CD4-positive, alpha-beta T cell (primary cell): ENCODE measurements around the gene ATP2B1. TPM values are rescaled to one million over a fixed set of nuclear protein-coding genes. Genes with fewer than 3 reads are reported as not detected.
"Not testable (repeated sequence)": the region's sequence is repeated elsewhere in the genome, so short reads cannot be mapped to it uniquely, and the experiment has no call there.

Experiments used
- ATAC-seq: fragments of 200-7000 bp; cut with Tn5 transposase; one replicate; pipeline ENCODE4 v1.10.0; 2022; ENCODE audit warnings: mild to moderate bottlenecking; ENCODE audit not compliant: poor library complexity
- CTCF ChIA-PET: fragments of 350-600 bp; sonication (Branson Sonifier 250); formaldehyde crosslinking; loops from one replicate; lab custom pipeline; 2021; ENCODE audit warnings: antibody characterized with exemption, inconsistent platforms; lab: Charles Lee
- POLR2A ChIA-PET: fragments of 350-600 bp; sonication (Branson Sonifier 250); formaldehyde crosslinking; loops from one replicate; lab custom pipeline; 2021; ENCODE audit warnings: antibody characterized with exemption, inconsistent platforms; lab: Charles Lee
- DNase-seq, 14 experiments: peaks; one replicate each; pipeline ENCODE4 v3.0.0-alpha.2; 2013 to 2020; ENCODE audit warnings: mixed read lengths in 2 of 14
- H3K27ac ChIP-seq, 2 donors: one replicate each; pipeline versions ENCODE4 v1.5.1 to v1.7.0; 2013; ENCODE audit warnings: low read length in 2 of 2, low read depth in 1 of 2, mild to moderate bottlenecking in 1 of 2
- H3K27me3 ChIP-seq, 2 experiments: 1 replicate in 1 of 2; 2 replicates in 1 of 2; pipeline versions ENCODE4 v1.6.1 to v1.7.0; 2013; ENCODE audit warnings: low read length in 2 of 2, control low read depth in 1 of 2, mild to moderate bottlenecking in 1 of 2, moderate library complexity in 1 of 2; ENCODE audit not compliant: insufficient read depth in 2 of 2, control insufficient read depth in 1 of 2
- H3K36me3 ChIP-seq: one replicate; pipeline ENCODE4 v1.6.1; 2013; ENCODE audit warnings: low read length, control low read depth; ENCODE audit not compliant: insufficient read depth
- H3K4me1 ChIP-seq: one replicate; pipeline ENCODE4 v1.6.1; 2013; ENCODE audit warnings: low read length, control low read depth; ENCODE audit not compliant: insufficient read depth
- H3K4me3 ChIP-seq: one replicate; pipeline ENCODE4 v1.5.1; 2013; ENCODE audit warnings: mild to moderate bottlenecking, low read length, moderate library complexity
- H3K9me3 ChIP-seq, 2 experiments: 1 replicate in 1 of 2; 2 replicates in 1 of 2; pipeline versions ENCODE4 v1.6.1 to v1.7.0; 2013; ENCODE audit warnings: low read length in 2 of 2, mild to moderate bottlenecking in 2 of 2, control low read depth in 1 of 2, moderate library complexity in 1 of 2; ENCODE audit not compliant: control insufficient read depth in 1 of 2, insufficient read depth in 1 of 2
- H3K27ac Mint-ChIP-seq: one replicate; pipeline ENCODE4 v1.8.0; 2020; ENCODE audit warnings: mixed read lengths
- H3K27me3 Mint-ChIP-seq: one replicate; pipeline ENCODE4 v1.8.0; 2021; ENCODE audit warnings: mixed read lengths
- H3K36me3 Mint-ChIP-seq: one replicate; pipeline ENCODE4 v1.8.0; 2021; ENCODE audit warnings: low read depth, mixed read lengths
- H3K4me1 Mint-ChIP-seq: one replicate; pipeline ENCODE4 v1.8.0; 2021; ENCODE audit warnings: low read depth, mixed read lengths
- H3K4me3 Mint-ChIP-seq: one replicate; pipeline ENCODE4 v1.8.0; 2020; ENCODE audit warnings: mild to moderate bottlenecking, mixed read lengths
- H3K9me3 Mint-ChIP-seq: one replicate; pipeline ENCODE4 v1.8.0; 2020; ENCODE audit warnings: mixed read lengths
- CTCF ChIP-seq: fragments of 200-600 bp; IDR thresholded peaks from one replicate; pipeline ENCODE4 v1.8.0; 2022; ENCODE audit warnings: antibody characterized with exemption, mild to moderate bottlenecking
- intact Hi-C, 2 experiments: fragments of 100-400 bp; cut with DNase I in 1 of 2; cut with micrococcal nuclease in 1 of 2; formaldehyde crosslinking; loops; one replicate each; pipeline versions ENCODE4 v1.15.1 to v1.9.0; 2023 to 2025; cut with DNase I, micrococcal nuclease
- total RNA-seq, 174 experiments: library from RNA in 2 of 174; stranded (reverse) in 2 of 174; gene quantifications; one replicate each; pipeline ENCODE4 v1.2.3 and lab custom pipeline; 2021 to 2026

Gene ATP2B1
- total RNA-seq, 2 experiments from 2014 or later: 98.2 to 100 TPM

GRCh38 chr12:89700191-89700810 is 8.3 kb downstream of the ATP2B1 start:
- Mint-ChIP-seq H3K27ac (no peak overlapping the region), H3K27me3 (no peaks in the 10 kb centered on the region), H3K4me1 (peaks cover 89% of the 10 kb centered on the region), H3K4me3 (no peak overlapping the region), H3K9me3 (no peaks in the 10 kb centered on the region), H3K36me3 (no peaks in the 10 kb centered on the region)
- ATAC-seq (no peak), DNase-seq (no peak)
- intact Hi-C loops: loop anchor here (10.0 kb wide), 1 partner anchor 404 kb away; no protein-coding TSS in a partner anchor
- ChIA-PET POLR2A (interaction anchor here (1.1 to 1.2 kb wide), 2 partner anchors 8 to 10 kb away, joined by 3 read pairs; partner anchors contain the start of gene ATP2B1), CTCF (no interaction called here)
- Histone ChIP-seq H3K9me3 (no peaks in the 10 kb centered on the region), H3K27me3 (no peaks in the 10 kb centered on the region), H3K27ac (no peak overlapping the region), H3K36me3 (no peaks in the 10 kb centered on the region), H3K4me3 (no peak overlapping the region), H3K4me1 (peaks cover 12% of the 10 kb centered on the region)
- no peak for TF ChIP-seq CTCF

- H3K36me3 ChIP-seq: no peaks in the 10 kb centered on the region
- ATAC-seq (no peak), DNase-seq (no peak)
- CTCF ChIA-PET: interaction anchor here (0.7 to 1.6 kb wide), 2 partner anchors 35 to 251 kb away, joined by 3 to 4 read pairs; no protein-coding TSS in a partner anchor
- no peak overlapping the region for H3K27ac ChIP-seq
- H3K4me1 ChIP-seq: peaks cover 21% of the 10 kb centered on the region
- Mint-ChIP-seq H3K4me3 (no peak overlapping the region), H3K4me1 (peaks cover 88% of the 10 kb centered on the region), H3K27ac (no peak overlapping the region), H3K36me3 (no peaks in the 10 kb centered on the region), H3K27me3 (no peaks in the 10 kb centered on the region), H3K9me3 (no peaks in the 10 kb centered on the region)
- no peak overlapping the region for H3K4me3 ChIP-seq
- intact Hi-C loops: loop anchor here in 1 of 2 experiments (5.0 kb wide), 2 partner anchors 46 to 61 kb away; no protein-coding TSS in a partner anchor
- POLR2A ChIA-PET: no interaction called here
- no peaks in the 10 kb centered on the region for H3K9me3 ChIP-seq
- H3K27me3 ChIP-seq: no peaks in the 10 kb centered on the region
- TF ChIP-seq CTCF: no peak
These were observed 10.0 kb downstream of the ATP2B1 start for GRCh38 chr12:89698607-89699006.

- not testable (repeated sequence) for H3K9me3 ChIP-seq, H3K9me3 Mint-ChIP-seq, H3K27me3 ChIP-seq, DNase-seq, H3K36me3 Mint-ChIP-seq, H3K27ac ChIP-seq, H3K4me3 Mint-ChIP-seq, H3K36me3 ChIP-seq, H3K27me3 Mint-ChIP-seq, H3K4me3 ChIP-seq, ATAC-seq, H3K27ac Mint-ChIP-seq
- CTCF ChIA-PET: interaction anchor here (0.6 to 0.7 kb wide), 4 partner anchors 8 to 667 kb away, joined by 3 to 5 read pairs (median 4); no protein-coding TSS in a partner anchor
- POLR2A ChIA-PET: interaction anchor here (0.7 to 2.4 kb wide), 4 partner anchors 9 to 134 kb away, joined by 3 to 7 read pairs (median 4); partner anchors contain the start of gene ATP2B1
- H3K4me1 ChIP-seq: peaks cover 22% of the 10 kb centered on the region
- H3K4me1 Mint-ChIP-seq: peaks cover 91% of the 10 kb centered on the region
- intact Hi-C loops: loop anchor here in 1 of 2 experiments (5.0 kb wide), 2 partner anchors 45 to 60 kb away; no protein-coding TSS in a partner anchor
These were observed 10.9 kb downstream of the ATP2B1 start for GRCh38 chr12:89697728-89698127.
